Fibroblast of lung (primary cell): Measurements from ENCODE around the gene ATP2B2. TPM values are rescaled to one million over a fixed set of nuclear protein-coding genes. Genes with fewer than 3 reads are reported as not detected.

Experiments used
- DNase-seq, 2 donors: peaks; one replicate each; pipeline versions ENCODE4 v3.0.0 to v3.0.0-alpha.2; 2010; ENCODE audit warnings: low read depth in 2 of 2
- H2AFZ ChIP-seq: 2 replicates; pipeline ENCODE4 v1.5.1; 2012; ENCODE audit warnings: low read length, control low read depth, inconsistent platforms
- H3K27ac ChIP-seq: 2 replicates; pipeline ENCODE4 v1.5.1; 2011; ENCODE audit warnings: low read length, control low read depth; ENCODE audit not compliant: insufficient read depth
- H3K27me3 ChIP-seq: 2 replicates; pipeline ENCODE4 v1.5.1; 2011; ENCODE audit warnings: mild to moderate bottlenecking, low read length; ENCODE audit not compliant: control insufficient read depth, insufficient read depth
- H3K36me3 ChIP-seq: 2 replicates; pipeline ENCODE4 v1.5.1; 2011; ENCODE audit warnings: low read length; ENCODE audit not compliant: control insufficient read depth, insufficient read depth
- H3K4me1 ChIP-seq: 2 replicates; pipeline ENCODE4 v1.5.1; 2011; ENCODE audit warnings: low read length; ENCODE audit not compliant: control insufficient read depth, insufficient read depth; ENCODE audit errors: extremely low read depth
- H3K4me2 ChIP-seq: 2 replicates; pipeline ENCODE4 v1.5.1; 2011; ENCODE audit warnings: low read length, control low read depth; ENCODE audit not compliant: insufficient read depth; ENCODE audit errors: extremely low read depth
- H3K4me3 ChIP-seq, 4 experiments: fragments of 200-600 bp in 1 of 4; sonication (generic) in 1 of 4; replicated peaks in 1 of 4; 2 replicates each; pipeline ENCODE4 v1.5.1; 2011 to 2016; ENCODE audit warnings: low read length in 4 of 4, low read depth in 3 of 4, mild to moderate bottlenecking in 3 of 4, control low read depth in 2 of 4, inconsistent platforms in 1 of 4, mixed read lengths in 1 of 4; ENCODE audit not compliant: insufficient read depth in 1 of 4; ENCODE audit errors: control extremely low read depth in 1 of 4
- H3K79me2 ChIP-seq: 2 replicates; pipeline ENCODE4 v1.5.1; 2012; ENCODE audit warnings: mild to moderate bottlenecking, low read length, inconsistent platforms; ENCODE audit not compliant: control insufficient read depth, insufficient read depth
- H3K9ac ChIP-seq: 2 replicates; pipeline ENCODE4 v1.5.1; 2011; ENCODE audit warnings: mild to moderate bottlenecking, low read length, control low read depth; ENCODE audit not compliant: insufficient read depth
- H3K9me3 ChIP-seq: 2 replicates; pipeline ENCODE4 v1.5.1; 2012; ENCODE audit warnings: low read depth, low read length; ENCODE audit not compliant: control insufficient read depth, insufficient read depth
- H4K20me1 ChIP-seq: 2 replicates; pipeline ENCODE4 v1.5.1; 2011; ENCODE audit warnings: low read length; ENCODE audit not compliant: control insufficient read depth, insufficient read depth; ENCODE audit errors: extremely low read depth
- EZH2 ChIP-seq: IDR thresholded peaks from 2 replicates; pipeline ENCODE4 v1.5.1; 2012; ENCODE audit warnings: low read length, control low read depth, mild to moderate bottlenecking; ENCODE audit errors: missing control alignments
- polyA plus RNA-seq, 2 donors: library from polyadenylated mRNA; depleted of rRNA in 1 of 2; stranded (reverse) in 1 of 2; unstranded in 1 of 2; fragments of >200 nt; gene quantifications; 2 replicates each; pipeline ENCODE4 v1.2.1, GENCODE V29; 2011 to 2012; ENCODE audit warnings: missing spikeins in 1 of 2
- total RNA-seq: library from RNA; depleted of rRNA; stranded (reverse); fragments of >200 nt; gene quantifications from 2 replicates; pipeline ENCODE4 v1.2.1, GENCODE V29; 2014
- TF ChIP-seq, protein P1 (sequence below), 2 donors: IDR thresholded peaks in 1 of 2; conservative IDR thresholded peaks in 1 of 2; 1 replicate in 1 of 2; 2 replicates in 1 of 2; pipeline ENCODE4 v1.5.1; 2011 to 2012; ENCODE audit warnings: low read length in 2 of 2, control low read depth in 1 of 2, inconsistent platforms in 1 of 2, low read depth in 1 of 2, mild to moderate bottlenecking in 1 of 2

Gene ATP2B2
- total and polyA plus RNA-seq, 2 donors (not counting 1 experiment from before 2014, with no cell fraction given): not detected

DNA sequence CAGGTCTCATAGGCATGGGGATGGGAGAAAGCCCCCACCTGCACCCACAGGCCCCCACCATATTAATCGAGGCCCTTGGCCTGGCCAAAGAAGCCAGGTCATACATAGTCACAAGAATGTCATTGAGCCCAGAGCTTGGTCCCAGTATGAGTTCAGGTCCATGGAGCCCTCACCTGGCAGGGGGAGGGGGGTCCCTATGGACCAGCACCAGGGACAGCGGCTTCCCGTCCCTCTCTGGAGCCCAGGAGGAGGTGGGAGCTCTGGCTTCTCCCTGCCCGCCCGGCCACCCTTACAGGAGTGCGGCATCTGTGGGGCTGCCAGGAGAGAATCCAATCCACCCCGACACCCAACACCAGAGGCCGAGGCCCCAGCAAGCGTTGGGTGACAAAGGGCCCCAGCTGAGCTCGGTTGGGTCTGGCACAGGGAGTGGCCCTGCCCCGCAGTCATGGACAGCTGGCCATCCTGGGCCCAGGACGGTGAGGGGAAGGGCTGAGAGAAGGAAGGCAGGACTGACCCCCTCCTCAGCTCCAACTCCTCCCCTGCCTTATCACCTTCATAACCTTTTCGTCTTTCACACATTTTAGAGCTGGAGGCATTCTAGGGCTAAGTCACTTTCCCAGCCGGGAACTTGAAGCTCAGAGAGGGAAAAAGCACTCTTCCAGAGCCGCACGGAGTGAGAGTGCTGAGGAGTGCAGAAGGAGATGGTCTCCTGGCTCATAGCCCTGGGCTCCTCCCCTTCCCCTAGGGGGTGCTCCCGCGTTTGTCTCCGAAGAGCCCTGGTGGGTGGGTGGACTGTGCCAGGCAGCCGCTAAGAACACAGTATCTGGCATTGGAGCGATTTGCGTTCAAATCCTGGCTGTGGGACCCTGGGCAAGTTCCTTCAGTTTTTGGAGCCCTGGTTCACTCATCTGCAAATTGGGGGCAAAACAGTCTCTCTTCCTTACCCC lies 54.6 kb downstream of the ATP2B2 start:
- Histone ChIP-seq H3K9me3 (no peaks in the 10 kb centered on the region), H3K4me3 (no peak overlapping the region), H3K27me3 (no peaks in the 10 kb centered on the region), H3K4me1 (no peaks in the 10 kb centered on the region), H3K36me3 (no peaks in the 10 kb centered on the region), H3K27ac (no peak overlapping the region), H3K4me2 (no peak overlapping the region), H3K79me2 (no peaks in the 10 kb centered on the region), H2AFZ (no peak overlapping the region), H3K9ac (no peak overlapping the region), H4K20me1 (peaks cover 1% of the 10 kb centered on the region)
- TF ChIP-seq EZH2: no peak
- TF ChIP-seq, protein P1, sequence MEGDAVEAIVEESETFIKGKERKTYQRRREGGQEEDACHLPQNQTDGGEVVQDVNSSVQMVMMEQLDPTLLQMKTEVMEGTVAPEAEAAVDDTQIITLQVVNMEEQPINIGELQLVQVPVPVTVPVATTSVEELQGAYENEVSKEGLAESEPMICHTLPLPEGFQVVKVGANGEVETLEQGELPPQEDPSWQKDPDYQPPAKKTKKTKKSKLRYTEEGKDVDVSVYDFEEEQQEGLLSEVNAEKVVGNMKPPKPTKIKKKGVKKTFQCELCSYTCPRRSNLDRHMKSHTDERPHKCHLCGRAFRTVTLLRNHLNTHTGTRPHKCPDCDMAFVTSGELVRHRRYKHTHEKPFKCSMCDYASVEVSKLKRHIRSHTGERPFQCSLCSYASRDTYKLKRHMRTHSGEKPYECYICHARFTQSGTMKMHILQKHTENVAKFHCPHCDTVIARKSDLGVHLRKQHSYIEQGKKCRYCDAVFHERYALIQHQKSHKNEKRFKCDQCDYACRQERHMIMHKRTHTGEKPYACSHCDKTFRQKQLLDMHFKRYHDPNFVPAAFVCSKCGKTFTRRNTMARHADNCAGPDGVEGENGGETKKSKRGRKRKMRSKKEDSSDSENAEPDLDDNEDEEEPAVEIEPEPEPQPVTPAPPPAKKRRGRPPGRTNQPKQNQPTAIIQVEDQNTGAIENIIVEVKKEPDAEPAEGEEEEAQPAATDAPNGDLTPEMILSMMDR (conservative IDR thresholded peaks at IDR 0.05 in 1 of 2, IDR thresholded peaks at IDR 0.05 in 1 of 2; ENCODE audit: low read depth in 1 of 2, low read length in 2 of 2): no peak
- DNase-seq: no peak

- no peak for DNase-seq
- peaks cover 1% of the 10 kb centered on the region for H4K20me1 ChIP-seq
- H3K9me3 ChIP-seq: no peaks in the 10 kb centered on the region
- no peak for TF ChIP-seq EZH2
- TF ChIP-seq, protein P1 (conservative IDR thresholded peaks at IDR 0.05 in 1 of 2, IDR thresholded peaks at IDR 0.05 in 1 of 2; ENCODE audit: low read depth in 1 of 2, low read length in 2 of 2): no peak
- H3K4me3 ChIP-seq: no peak overlapping the region
- H3K79me2 ChIP-seq: no peaks in the 10 kb centered on the region
- no peak overlapping the region for H3K27ac ChIP-seq
- no peak overlapping the region for H3K4me2 ChIP-seq
- no peaks in the 10 kb centered on the region for H3K36me3 ChIP-seq
- H3K27me3 ChIP-seq: no peaks in the 10 kb centered on the region
- H3K9ac ChIP-seq: no peak overlapping the region
- no peak overlapping the region for H2AFZ ChIP-seq
- H3K4me1 ChIP-seq: no peaks in the 10 kb centered on the region
Observed at GRCh38 chr3:10449436-10449835, 56.0 kb downstream of the ATP2B2 start.

- H2AFZ ChIP-seq: no peak overlapping the region
- TF ChIP-seq, protein P1 (conservative IDR thresholded peaks at IDR 0.05 in 1 of 2, IDR thresholded peaks at IDR 0.05 in 1 of 2; ENCODE audit: low read depth in 1 of 2, low read length in 2 of 2): no peak
- no peak for TF ChIP-seq EZH2
- H3K4me3 ChIP-seq: no peak overlapping the region
- no peaks in the 10 kb centered on the region for H3K36me3 ChIP-seq
- H3K27ac ChIP-seq: no peak overlapping the region
- no peaks in the 10 kb centered on the region for H3K4me1 ChIP-seq
- H3K9ac ChIP-seq: no peak overlapping the region
- H3K27me3 ChIP-seq: no peaks in the 10 kb centered on the region
- DNase-seq: no peak
- no peak overlapping the region for H3K4me2 ChIP-seq
- H3K9me3 ChIP-seq: no peaks in the 10 kb centered on the region
- peaks cover 1% of the 10 kb centered on the region for H4K20me1 ChIP-seq
- H3K79me2 ChIP-seq: no peaks in the 10 kb centered on the region
Observed at GRCh38 chr3:10448544-10448943, 56.8 kb downstream of the ATP2B2 start.
